Muscle of leg (tissue), 11 donors: ENCODE measurements around the gene C5orf22. TPM values are rescaled to one million over a fixed set of nuclear protein-coding genes. Genes with fewer than 3 reads are reported as not detected.
"Not testable (repeated sequence)": the region's sequence is repeated elsewhere in the genome, so short reads cannot be mapped to it uniquely, and the experiment has no call there.

Experiments
- DNase-seq: peaks from one replicate; pipeline ENCODE4 v3.0.0; 2013
- H3K27ac ChIP-seq: one replicate; pipeline ENCODE4 v1.5.1; 2013; ENCODE audit warnings: mild to moderate bottlenecking, low read length, control low read depth
- H3K27me3 ChIP-seq: one replicate; pipeline ENCODE4 v1.6.1; 2013; ENCODE audit warnings: low read length; ENCODE audit not compliant: control insufficient read depth, insufficient read depth
- H3K36me3 ChIP-seq: one replicate; pipeline ENCODE4 v1.6.1; 2013; ENCODE audit warnings: low read length; ENCODE audit not compliant: control insufficient read depth, insufficient read depth
- H3K4me1 ChIP-seq: one replicate; pipeline ENCODE4 v1.6.1; 2013; ENCODE audit warnings: low read length; ENCODE audit not compliant: control insufficient read depth, insufficient read depth
- H3K4me3 ChIP-seq: one replicate; pipeline ENCODE4 v1.5.1; 2013; ENCODE audit warnings: low read length, control low read depth
- H3K9me3 ChIP-seq: replicated peaks from 2 replicates; pipeline ENCODE4 v1.6.1; 2013; ENCODE audit warnings: low read depth, low read length; ENCODE audit not compliant: control insufficient read depth
- WGBS: methylation state at CpG from one replicate; pipeline ENCODE4 v1.1.5; 2013; ENCODE audit warnings: missing lambda C conversion rate; ENCODE audit not compliant: insufficient coverage; 5-methylcytosine and 5-hydroxymethylcytosine counted together
- polyA plus RNA-seq, 8 donors: library from polyadenylated mRNA; unstranded; fragments of 120-200 nt; gene quantifications; one replicate each; pipeline versions ENCODE4 v1.2.1 to v1.2.3, GENCODE V29; 2013; ENCODE audit warnings: inconsistent platforms in 1 of 8, low replicate concordance in 1 of 8; ENCODE audit not compliant: insufficient read length in 8 of 8, insufficient read depth in 1 of 8
- total RNA-seq: library from RNA; stranded (reverse); fragments of 120-200 nt; gene quantifications from one replicate; pipeline ENCODE4 v1.2.4, GENCODE V29; 2013

Gene C5orf22
- total and polyA plus RNA-seq, 9 donors: 13.6 to 19.9 (median 16.0) TPM

GRCh38 chr5:31596354-31596753, 64.3 kb downstream of the C5orf22 start:
- Histone ChIP-seq H3K4me3 (no peak overlapping the region), H3K27ac (no peak overlapping the region), H3K9me3 (no peaks in the 10 kb centered on the region), H3K36me3 (no peaks in the 10 kb centered on the region), H3K27me3 (no peaks in the 10 kb centered on the region), H3K4me1 (no peaks in the 10 kb centered on the region)
- no peak for DNase-seq
- WGBS: no CpG with 5 or more reads among the region's 1 CpG

GRCh38 chr5:31598640-31599611, 66.8 kb downstream of the C5orf22 start:
- no peaks in the 10 kb centered on the region for H3K27me3 ChIP-seq
- no peaks in the 10 kb centered on the region for H3K4me1 ChIP-seq
- no peak overlapping the region for H3K27ac ChIP-seq
- H3K4me3 ChIP-seq: no peak overlapping the region
- no peaks in the 10 kb centered on the region for H3K9me3 ChIP-seq
- no peaks in the 10 kb centered on the region for H3K36me3 ChIP-seq
- no peak for DNase-seq
- no CpG with 5 or more reads among the region's 5 CpGs for WGBS

GRCh38 chr5:31602305-31602704, 70.2 kb downstream of the C5orf22 start:
- no CpG with 5 or more reads among the region's 4 CpGs for WGBS
- H3K27ac ChIP-seq, H3K4me3 ChIP-seq, H3K27me3 ChIP-seq, DNase-seq, H3K9me3 ChIP-seq, H3K4me1 ChIP-seq, H3K36me3 ChIP-seq: not testable (repeated sequence)

GRCh38 chr5:31604240-31604639, 72.1 kb downstream of the C5orf22 start:
- Histone ChIP-seq H3K4me3 (no peak overlapping the region), H3K36me3 (no peaks in the 10 kb centered on the region), H3K4me1 (no peaks in the 10 kb centered on the region), H3K9me3 (no peaks in the 10 kb centered on the region), H3K27ac (no peak overlapping the region), H3K27me3 (no peaks in the 10 kb centered on the region)
- DNase-seq: no peak
- 100% methylated on average over 2 of the region's 2 CpGs for WGBS

- no peaks in the 10 kb centered on the region for H3K9me3 ChIP-seq
- DNase-seq: no peak
- no peaks in the 10 kb centered on the region for H3K27me3 ChIP-seq
- H3K4me1 ChIP-seq: no peaks in the 10 kb centered on the region
- H3K4me3 ChIP-seq: no peak overlapping the region
- no peak overlapping the region for H3K27ac ChIP-seq
- H3K36me3 ChIP-seq: no peaks in the 10 kb centered on the region
- no CpG with 5 or more reads among the region's 2 CpGs for WGBS
Observed at GRCh38 chr5:31604644-31605043, 72.5 kb downstream of the C5orf22 start.

Other genes with a start within 250 kb of the C5orf22 start
- 45.4 TPM for gene DROSHA, start 208 bp upstream of the C5orf22 start, total RNA-seq
- 10 to 100 TPM; 42.5 to 50.2 (median 46.9) TPM for gene DROSHA, start 208 bp upstream of the C5orf22 start, polyA plus RNA-seq
- gene PDZD2, start 106.8 kb downstream of the C5orf22 start, total RNA-seq: 4.6 TPM
- 10 to 100 TPM in 1 of 8 donors, 1 to 10 TPM in 7; 5.2 to 12.6 (median 8.1) TPM for gene PDZD2, start 106.8 kb downstream of the C5orf22 start, polyA plus RNA-seq